ENCODE measurements around the gene CAV2. TPM values are rescaled to one million over a fixed set of nuclear protein-coding genes. Genes with fewer than 3 reads are reported as not detected.

The CAV2 gene
- total RNA-seq, 1 donor from 2014 or later = 35.0 TPM

DNA sequence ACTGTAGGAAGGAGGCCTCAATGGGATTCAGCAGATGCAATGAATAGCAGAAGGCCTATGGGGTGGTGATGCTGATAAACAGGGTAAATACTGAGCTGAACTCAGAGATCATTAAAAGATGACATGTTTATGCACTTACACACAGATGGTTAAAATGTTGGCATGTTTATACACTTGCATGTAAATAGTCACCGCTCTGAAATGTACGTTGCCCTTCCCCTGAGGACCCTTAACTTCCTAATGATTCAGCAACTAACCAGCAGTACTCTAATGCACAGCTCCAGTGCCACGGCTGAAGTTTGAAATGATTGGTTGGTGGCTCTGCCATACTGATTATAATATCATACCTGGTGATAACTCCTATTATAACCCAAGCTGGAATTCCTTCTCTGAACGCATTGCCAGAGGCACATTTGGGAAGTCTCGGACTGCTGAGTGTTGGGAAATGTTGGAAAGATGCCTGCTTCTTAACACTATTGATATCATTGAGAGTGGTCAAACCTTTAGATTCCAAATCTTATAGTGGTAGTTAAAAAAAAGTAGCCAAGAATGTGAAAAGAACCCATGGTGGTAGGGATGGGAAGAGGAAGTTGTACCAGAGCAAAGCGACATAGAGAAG lies 21.6 kb downstream of the CAV2 start:
- H3K4me3 ChIP-seq (ENCODE audit: low read length in 3 of 3) = no peak overlapping the region
- H3K27ac ChIP-seq (ENCODE audit: low read depth, low read length) = no peak overlapping the region
- peaks cover 0 to 3% (median 0%) of the 10 kb centered on the region in 3 donors for H3K27me3 ChIP-seq (ENCODE audit: control insufficient read depth in 3 of 3, insufficient read depth in 3 of 3, low read length in 3 of 3)
- H3K9ac ChIP-seq (ENCODE audit: low read depth in 1 of 3, low read length in 3 of 3) = no peak overlapping the region
- H3K36me3 ChIP-seq (ENCODE audit: control insufficient read depth in 3 of 3, insufficient read depth in 3 of 3, low read length in 3 of 3) = no peaks in the 10 kb centered on the region
- H3K9me3 ChIP-seq (ENCODE audit: control insufficient read depth in 3 of 3, low read length in 3 of 3) = no peaks in the 10 kb centered on the region
- H3K4me1 ChIP-seq (ENCODE audit: control insufficient read depth in 3 of 3, insufficient read depth in 3 of 3, low read length in 3 of 3) = peaks cover 12 to 14% (median 14%) of the 10 kb centered on the region in 3 donors

DNA sequence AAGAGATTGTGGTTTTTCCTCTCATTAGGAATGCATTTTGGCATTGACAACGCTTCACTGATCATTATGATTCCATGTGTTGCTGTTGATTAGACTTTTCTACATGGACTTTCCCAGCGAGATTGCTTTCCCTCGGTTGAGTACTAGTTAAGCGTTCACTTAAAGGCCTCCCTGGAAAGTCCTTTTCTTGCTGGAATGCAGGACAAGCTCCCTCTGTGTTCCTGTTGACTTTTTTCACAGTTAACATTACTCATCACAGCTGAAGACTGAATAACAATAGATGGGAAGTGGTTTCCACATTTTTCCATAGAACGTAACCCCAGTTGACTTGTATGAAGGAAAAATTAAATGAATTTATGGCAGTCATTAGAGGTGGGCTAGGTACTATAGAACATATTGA lies 22.7 kb downstream of the CAV2 start:
- Histone ChIP-seq H3K4me3 (ENCODE audit: low read length in 3 of 3) (no peak overlapping the region), H3K27me3 (ENCODE audit: control insufficient read depth in 3 of 3, insufficient read depth in 3 of 3, low read length in 3 of 3) (peaks cover 0 to 11% (median 5%) of the 10 kb centered on the region in 3 donors), H3K9ac (ENCODE audit: low read depth in 1 of 3, low read length in 3 of 3) (no peak overlapping the region), H3K9me3 (ENCODE audit: control insufficient read depth in 3 of 3, low read length in 3 of 3) (no peaks in the 10 kb centered on the region), H3K27ac (ENCODE audit: low read depth, low read length) (peak overlapping the region; percentile 23), H3K36me3 (ENCODE audit: control insufficient read depth in 3 of 3, insufficient read depth in 3 of 3, low read length in 3 of 3) (no peaks in the 10 kb centered on the region), H3K4me1 (ENCODE audit: control insufficient read depth in 3 of 3, insufficient read depth in 3 of 3, low read length in 3 of 3) (peaks cover 19 to 22% (median 20%) of the 10 kb centered on the region in 3 donors)

DNA sequence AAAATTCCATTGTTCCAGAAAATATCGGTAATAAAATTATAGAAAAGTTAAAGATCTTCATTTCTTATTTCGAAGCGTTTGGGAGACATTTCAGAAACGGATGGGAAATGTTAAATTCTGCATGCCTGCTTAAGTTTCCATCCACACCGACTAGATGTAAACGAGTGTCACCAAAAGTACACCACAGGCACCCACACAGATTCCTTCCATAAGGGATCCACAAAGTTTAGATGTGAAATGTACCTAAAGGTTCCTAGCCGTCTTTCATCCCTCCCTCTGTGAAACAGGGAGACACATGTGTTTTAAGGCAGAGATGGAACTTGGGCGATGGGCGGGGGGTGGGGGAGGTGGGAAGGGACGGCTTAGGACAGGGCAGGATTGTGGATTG lies 24.7 kb downstream of the CAV2 start:
- Histone ChIP-seq H3K9ac (ENCODE audit: low read depth in 1 of 3, low read length in 3 of 3) (peak overlapping the region in 1 of 3 donors; percentile 88), H3K9me3 (ENCODE audit: control insufficient read depth in 3 of 3, low read length in 3 of 3) (no peaks in the 10 kb centered on the region), H3K4me1 (ENCODE audit: control insufficient read depth in 3 of 3, insufficient read depth in 3 of 3, low read length in 3 of 3) (peaks cover 20 to 22% (median 22%) of the 10 kb centered on the region in 3 donors), H3K27ac (ENCODE audit: low read depth, low read length) (no peak overlapping the region), H3K36me3 (ENCODE audit: control insufficient read depth in 3 of 3, insufficient read depth in 3 of 3, low read length in 3 of 3) (no peaks in the 10 kb centered on the region), H3K27me3 (ENCODE audit: control insufficient read depth in 3 of 3, insufficient read depth in 3 of 3, low read length in 3 of 3) (peaks cover 0 to 18% (median 5%) of the 10 kb centered on the region in 3 donors), H3K4me3 (ENCODE audit: low read length in 3 of 3) (peak overlapping the region; percentile 88 to 92 (median 88))

DNA sequence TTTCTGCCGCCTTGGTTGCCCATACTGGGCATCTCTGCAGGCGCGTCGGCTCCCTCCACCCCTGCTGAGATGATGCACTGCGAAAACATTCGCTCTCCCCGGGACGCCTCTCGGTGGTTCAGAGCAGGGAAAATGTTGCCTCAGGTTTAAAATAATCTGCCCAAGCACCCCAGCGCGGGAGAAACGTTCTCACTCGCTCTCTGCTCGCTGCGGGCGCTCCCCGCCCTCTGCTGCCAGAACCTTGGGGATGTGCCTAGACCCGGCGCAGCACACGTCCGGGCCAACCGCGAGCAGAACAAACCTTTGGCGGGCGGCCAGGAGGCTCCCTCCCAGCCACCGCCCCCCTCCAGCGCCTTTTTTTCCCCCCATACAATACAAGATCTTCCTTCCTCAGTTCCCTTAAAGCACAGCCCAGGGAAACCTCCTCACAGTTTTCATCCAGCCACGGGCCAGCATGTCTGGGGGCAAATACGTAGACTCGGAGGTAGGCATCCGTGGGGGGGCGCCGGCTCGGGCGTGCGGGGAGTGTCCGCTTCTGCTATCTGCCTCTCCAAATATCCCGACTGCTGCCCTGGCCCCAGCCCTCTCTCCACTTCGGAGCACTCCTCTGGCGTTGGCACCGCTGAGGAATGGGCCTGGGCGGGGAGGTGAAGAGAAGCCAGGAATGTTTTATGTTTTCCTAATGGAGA lies 25.2 kb downstream of the CAV2 start, which contains the start of gene CAV1:
Gene CAV1, plus strand, starts transcription at position 428 of the 689 bp plus-strand sequence. Its CDS starts 27 bp downstream, at position 455.
- Histone ChIP-seq H3K9me3 (ENCODE audit: control insufficient read depth in 3 of 3, low read length in 3 of 3) (no peaks in the 10 kb centered on the region), H3K9ac (ENCODE audit: low read depth in 1 of 3, low read length in 3 of 3) (peak within 1 kb of the TSS; percentile 82 to 91 (median 88)), H3K36me3 (ENCODE audit: control insufficient read depth in 3 of 3, insufficient read depth in 3 of 3, low read length in 3 of 3) (no peaks in the 10 kb centered on the region), H3K27ac (ENCODE audit: low read depth, low read length) (peak within 1 kb of the TSS; percentile 83), H3K4me3 (ENCODE audit: low read length in 3 of 3) (peak within 1 kb of the TSS; percentile 88 to 92 (median 88)), H3K27me3 (ENCODE audit: control insufficient read depth in 3 of 3, insufficient read depth in 3 of 3, low read length in 3 of 3) (peaks cover 0 to 18% (median 5%) of the 10 kb centered on the region in 3 donors), H3K4me1 (ENCODE audit: control insufficient read depth in 3 of 3, insufficient read depth in 3 of 3, low read length in 3 of 3) (peaks cover 20 to 22% (median 22%) of the 10 kb centered on the region in 3 donors)

DNA sequence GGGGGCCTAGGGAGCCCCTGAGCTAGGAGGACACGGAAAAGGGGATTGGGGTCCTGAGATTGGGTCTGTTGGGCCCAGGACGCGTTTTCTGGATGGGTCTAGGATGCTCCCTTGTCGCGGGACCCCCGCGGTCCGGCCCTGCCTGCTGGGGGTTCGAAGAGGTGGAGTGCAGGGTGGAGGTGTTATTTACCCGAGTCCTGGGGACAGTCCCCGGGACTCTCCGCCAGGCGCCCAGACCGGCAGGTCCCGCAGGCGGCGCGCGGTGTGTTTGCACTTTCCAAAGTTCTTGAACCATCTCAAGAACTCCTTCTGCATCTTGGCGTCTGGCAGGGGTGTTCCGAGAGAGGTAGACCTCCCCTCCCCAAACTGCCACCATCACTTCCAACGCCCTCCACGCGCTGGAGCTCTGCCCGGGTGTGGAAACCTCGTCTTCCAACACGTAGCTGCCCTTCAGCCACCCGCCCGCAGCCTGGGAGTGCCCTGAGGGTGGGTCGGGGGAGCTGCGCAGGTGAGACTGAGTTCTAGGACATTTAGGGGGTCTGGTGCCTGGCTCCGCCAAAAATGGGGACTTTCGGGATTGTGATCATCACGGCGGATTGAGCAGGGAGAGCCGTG lies 25.9 kb downstream of the CAV2 start:
- Histone ChIP-seq H3K9ac (ENCODE audit: low read depth in 1 of 3, low read length in 3 of 3) (peak overlapping the region; percentile 82 to 91 (median 88)), H3K4me1 (ENCODE audit: control insufficient read depth in 3 of 3, insufficient read depth in 3 of 3, low read length in 3 of 3) (peaks cover 20 to 22% (median 22%) of the 10 kb centered on the region in 3 donors), H3K27ac (ENCODE audit: low read depth, low read length) (peak overlapping the region; percentile 83), H3K9me3 (ENCODE audit: control insufficient read depth in 3 of 3, low read length in 3 of 3) (no peaks in the 10 kb centered on the region), H3K27me3 (ENCODE audit: control insufficient read depth in 3 of 3, insufficient read depth in 3 of 3, low read length in 3 of 3) (peaks cover 0 to 18% (median 5%) of the 10 kb centered on the region in 3 donors), H3K36me3 (ENCODE audit: control insufficient read depth in 3 of 3, insufficient read depth in 3 of 3, low read length in 3 of 3) (no peaks in the 10 kb centered on the region), H3K4me3 (ENCODE audit: low read length in 3 of 3) (peak overlapping the region; percentile 88 to 92 (median 88))

DNA sequence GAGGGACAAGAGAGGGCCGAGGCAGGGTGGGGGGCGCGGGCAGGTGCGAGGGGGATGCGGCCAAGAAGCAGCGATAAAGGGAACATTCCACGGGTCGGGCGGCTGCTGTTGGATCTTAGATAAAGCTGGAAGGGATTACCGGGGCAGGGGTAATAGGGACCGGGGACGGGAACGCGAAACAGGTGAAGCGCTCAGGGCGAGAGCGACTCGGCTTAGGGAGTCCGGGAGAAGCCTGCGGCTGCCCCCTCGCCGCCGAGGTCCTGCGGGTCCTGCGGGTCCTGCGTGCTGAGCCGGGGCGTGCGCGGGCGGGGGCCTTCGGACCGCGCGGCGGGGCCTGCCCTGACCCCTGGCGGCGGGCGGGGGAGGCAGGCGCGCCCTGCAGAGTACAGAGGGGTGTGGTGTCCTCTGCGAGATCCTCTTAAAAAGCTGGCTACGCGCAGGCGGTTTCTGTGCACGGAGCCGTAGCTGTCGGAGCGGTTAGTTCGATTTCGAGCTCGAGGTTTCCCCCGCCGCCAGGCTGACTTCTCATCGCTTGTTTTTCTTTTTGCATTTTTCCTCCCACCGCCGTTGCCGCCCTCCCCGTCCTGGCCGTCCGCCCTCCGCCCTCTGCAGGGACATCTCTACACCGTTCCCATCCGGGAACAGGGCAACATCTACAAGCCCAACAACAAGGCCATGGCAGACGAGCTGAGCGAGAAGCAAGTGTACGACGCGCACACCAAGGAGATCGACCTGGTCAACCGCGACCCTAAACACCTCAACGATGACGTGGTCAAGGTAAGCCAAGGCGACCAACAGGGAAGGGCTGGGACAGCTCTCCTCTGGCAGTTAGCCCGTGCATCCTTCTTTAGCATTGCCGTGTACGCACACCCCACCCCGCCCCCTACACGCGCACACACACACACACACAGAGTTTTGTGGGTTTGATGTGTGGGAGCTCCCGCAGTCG lies 26.6 kb downstream of the CAV2 start:
- Histone ChIP-seq H3K4me3 (ENCODE audit: low read length in 3 of 3) (peak overlapping the region; percentile 88 to 92 (median 88)), H3K36me3 (ENCODE audit: control insufficient read depth in 3 of 3, insufficient read depth in 3 of 3, low read length in 3 of 3) (no peaks in the 10 kb centered on the region), H3K4me1 (ENCODE audit: control insufficient read depth in 3 of 3, insufficient read depth in 3 of 3, low read length in 3 of 3) (peaks cover 20 to 22% (median 22%) of the 10 kb centered on the region in 3 donors), H3K9ac (ENCODE audit: low read depth in 1 of 3, low read length in 3 of 3) (peak overlapping the region; percentile 82 to 91 (median 88)), H3K9me3 (ENCODE audit: control insufficient read depth in 3 of 3, low read length in 3 of 3) (no peaks in the 10 kb centered on the region), H3K27ac (ENCODE audit: low read depth, low read length) (peak overlapping the region; percentile 83), H3K27me3 (ENCODE audit: control insufficient read depth in 3 of 3, insufficient read depth in 3 of 3, low read length in 3 of 3) (peaks cover 0 to 18% (median 5%) of the 10 kb centered on the region in 3 donors)

DNA sequence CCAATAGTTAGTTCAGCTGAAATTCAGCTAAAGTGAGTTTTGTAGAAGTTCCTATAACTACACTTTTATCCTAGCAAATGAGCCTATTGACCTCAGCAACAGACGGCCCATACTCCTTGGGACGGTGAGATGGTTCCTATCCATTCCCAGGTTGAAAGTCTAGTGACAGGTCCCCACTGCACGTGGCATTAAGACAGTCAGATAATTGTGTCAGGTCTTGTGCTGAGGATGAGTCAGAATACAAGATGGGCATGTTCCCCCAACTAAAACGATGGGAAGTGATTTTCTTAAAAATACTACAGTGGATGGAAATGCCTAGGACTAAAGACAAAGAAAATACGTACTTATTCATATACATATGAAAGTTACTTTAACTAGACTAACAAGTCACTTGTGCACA lies 27.4 kb downstream of the CAV2 start:
- Histone ChIP-seq H3K4me1 (ENCODE audit: control insufficient read depth in 3 of 3, insufficient read depth in 3 of 3, low read length in 3 of 3) (peaks cover 20 to 22% (median 22%) of the 10 kb centered on the region in 3 donors), H3K4me3 (ENCODE audit: low read length in 3 of 3) (peak overlapping the region; percentile 88 to 92 (median 88)), H3K27ac (ENCODE audit: low read depth, low read length) (peak overlapping the region; percentile 51), H3K9ac (ENCODE audit: low read depth in 1 of 3, low read length in 3 of 3) (peak overlapping the region; percentile 67 to 88 (median 73)), H3K9me3 (ENCODE audit: control insufficient read depth in 3 of 3, low read length in 3 of 3) (no peaks in the 10 kb centered on the region), H3K36me3 (ENCODE audit: control insufficient read depth in 3 of 3, insufficient read depth in 3 of 3, low read length in 3 of 3) (no peaks in the 10 kb centered on the region), H3K27me3 (ENCODE audit: control insufficient read depth in 3 of 3, insufficient read depth in 3 of 3, low read length in 3 of 3) (peaks cover 0 to 18% (median 5%) of the 10 kb centered on the region in 3 donors)

DNA sequence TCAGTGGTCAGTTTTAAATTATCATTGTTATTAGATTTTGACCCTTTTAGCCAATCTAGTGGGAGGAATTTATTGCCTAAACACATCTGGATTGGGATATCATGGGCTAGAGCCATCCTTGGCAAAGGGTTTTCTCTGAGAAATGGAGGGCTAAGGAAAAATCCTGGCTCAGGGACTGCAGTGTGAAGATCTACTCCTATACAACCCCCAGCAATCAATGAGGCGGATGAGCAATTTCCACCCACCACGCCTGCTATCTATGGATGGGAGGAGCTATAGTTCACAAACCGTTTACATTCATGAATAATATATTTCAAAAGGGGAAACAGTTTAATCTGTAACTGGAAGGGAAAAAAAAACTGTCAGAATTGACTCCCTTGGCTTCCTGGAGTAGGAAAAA lies 28.0 kb downstream of the CAV2 start:
- no peaks in the 10 kb centered on the region for H3K9me3 ChIP-seq (ENCODE audit: control insufficient read depth in 3 of 3, low read length in 3 of 3)
- peak overlapping the region; percentile 49 to 92 (median 88) for H3K4me3 ChIP-seq (ENCODE audit: low read length in 3 of 3)
- H3K9ac ChIP-seq (ENCODE audit: low read depth in 1 of 3, low read length in 3 of 3) = peak overlapping the region in 1 of 3 donors; percentile 58
- peak overlapping the region; percentile 51 for H3K27ac ChIP-seq (ENCODE audit: low read depth, low read length)
- peaks cover 0 to 18% (median 5%) of the 10 kb centered on the region in 3 donors for H3K27me3 ChIP-seq (ENCODE audit: control insufficient read depth in 3 of 3, insufficient read depth in 3 of 3, low read length in 3 of 3)
- peaks cover 22 to 23% (median 22%) of the 10 kb centered on the region in 3 donors for H3K4me1 ChIP-seq (ENCODE audit: control insufficient read depth in 3 of 3, insufficient read depth in 3 of 3, low read length in 3 of 3)
- no peaks in the 10 kb centered on the region for H3K36me3 ChIP-seq (ENCODE audit: control insufficient read depth in 3 of 3, insufficient read depth in 3 of 3, low read length in 3 of 3)
